GM18499 (cell line): Measurements from ENCODE around the gene SCRN2.

Source experiments
- ATAC-seq: cut with Tn5 transposase; IDR thresholded peaks from one replicate; pipeline ENCODE4 v1.9.1; 2021; ENCODE audit warnings: moderate number of reproducible peaks; ENCODE audit not compliant: insufficient read depth, unreplicated experiment

The SCRN2 gene

DNA sequence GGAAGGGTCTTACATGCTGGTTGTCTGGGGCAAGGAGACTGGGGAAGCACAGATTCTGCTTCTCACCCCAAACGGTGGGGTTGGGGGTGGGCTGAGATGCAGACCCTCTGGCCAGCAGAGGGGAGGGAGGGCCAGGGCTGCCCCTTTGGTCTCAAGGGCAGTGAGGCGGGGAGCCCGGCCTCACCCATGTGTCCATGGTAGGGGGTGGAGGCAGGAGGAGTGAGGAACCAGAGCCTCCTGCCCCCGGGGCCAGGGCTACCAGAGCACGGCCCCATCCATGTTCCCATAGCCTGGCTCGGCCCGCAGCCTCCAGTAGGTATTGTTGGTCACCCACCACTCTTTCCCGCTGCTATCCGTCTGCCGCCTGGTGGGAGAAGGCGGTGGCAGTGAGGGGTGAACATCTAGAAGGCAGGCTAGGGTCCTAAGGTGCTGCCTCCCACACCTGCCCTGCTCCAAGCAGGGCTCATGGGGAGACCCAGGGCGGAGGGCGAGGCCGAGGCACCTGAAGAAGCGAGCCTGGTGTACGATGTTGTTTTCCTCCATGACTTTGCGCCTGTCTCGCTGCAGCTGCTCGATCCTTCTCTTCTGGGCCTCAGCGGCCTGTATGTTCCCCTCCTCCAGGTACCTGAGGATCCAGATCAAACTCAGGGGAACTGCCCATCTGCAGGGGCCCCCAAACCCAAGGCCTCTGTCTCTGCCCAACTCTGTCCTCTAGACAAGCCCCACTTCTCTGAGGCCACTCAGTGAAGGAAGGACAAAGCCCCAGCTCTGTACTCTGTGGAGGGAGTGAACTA lies 32.8 kb downstream of the SCRN2 start:
- ATAC-seq: no peak

- ATAC-seq: no peak
Measured at GRCh38 chr17:47807421-47807820, 33.7 kb downstream of the SCRN2 start.

DNA sequence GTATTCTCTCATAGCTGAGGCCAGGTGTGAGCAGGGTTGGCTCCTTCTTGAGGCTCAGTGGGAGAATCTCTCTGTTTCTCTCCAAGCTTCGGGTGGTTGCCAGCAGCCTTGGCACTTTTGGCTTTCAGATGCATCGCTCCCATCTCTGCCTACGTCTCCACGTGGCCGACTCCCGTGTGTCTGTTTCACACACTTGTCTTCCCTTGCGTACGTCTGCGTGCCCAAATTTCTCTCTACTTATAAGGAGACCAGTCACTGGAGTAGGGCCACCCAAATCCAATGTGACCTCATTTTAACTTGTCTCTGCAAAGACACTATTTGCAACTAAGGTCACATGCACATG lies 34.2 kb downstream of the SCRN2 start:
- no peak for ATAC-seq

- ATAC-seq: no peak
Measured at GRCh38 chr17:47806026-47806912, 34.8 kb downstream of the SCRN2 start.

DNA sequence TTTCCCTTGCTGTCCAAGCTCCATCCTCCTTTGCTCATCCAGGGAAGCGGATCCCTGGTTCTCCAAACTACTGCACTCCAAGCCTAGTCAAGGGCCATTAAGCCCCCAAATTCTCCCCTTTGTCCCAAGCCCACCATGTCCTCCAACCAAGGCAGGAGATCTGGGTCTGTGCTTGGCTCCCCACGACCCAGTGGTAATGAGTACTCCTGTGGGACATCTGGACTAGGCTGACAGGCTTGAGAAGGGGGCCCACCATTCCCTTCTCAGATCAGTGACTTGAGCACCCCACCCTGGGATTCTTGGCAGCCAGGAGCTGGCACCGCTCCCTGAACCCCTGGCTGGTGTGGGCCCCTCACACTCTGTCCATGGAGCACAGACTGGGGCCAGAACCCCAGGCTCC lies 36.6 kb downstream of the SCRN2 start:
- no peak for ATAC-seq

GRCh38 chr17:47803751-47804150 lies 37.3 kb downstream of the SCRN2 start:
- no peak for ATAC-seq

GRCh38 chr17:47803201-47803600 lies 37.9 kb downstream of the SCRN2 start:
- no peak for ATAC-seq

DNA sequence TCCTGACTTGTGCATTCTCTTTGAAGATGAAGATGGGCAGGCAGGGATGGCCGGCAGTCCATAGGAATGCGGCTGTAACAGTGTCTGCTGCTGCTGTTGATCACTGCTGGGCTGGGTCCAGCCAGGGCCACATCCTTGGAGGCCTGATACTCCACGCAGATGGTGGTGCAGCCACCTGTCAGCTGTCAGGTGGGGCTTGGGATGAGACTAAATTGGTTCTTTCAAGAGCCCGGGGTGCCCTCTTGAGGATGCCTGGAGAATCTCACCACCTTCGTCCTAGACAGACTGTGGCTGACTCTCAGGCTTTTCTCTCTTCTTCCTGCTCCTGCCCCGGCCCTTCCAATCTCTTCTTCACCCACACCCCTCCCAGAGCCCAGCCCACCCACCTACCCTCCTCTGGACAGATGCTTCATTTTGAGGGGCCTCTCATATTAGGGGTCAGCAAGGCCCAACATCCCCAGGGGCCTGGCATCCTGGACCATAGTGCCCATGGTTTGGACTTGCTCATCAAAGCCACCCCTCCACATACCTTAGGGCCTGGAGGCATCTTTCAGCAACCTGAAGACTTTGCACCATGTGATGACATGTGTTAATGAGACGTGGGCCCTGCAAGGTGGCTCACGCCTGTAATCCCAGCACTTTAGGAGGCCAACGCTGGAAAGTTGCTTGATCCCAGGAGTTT lies 38.6 kb downstream of the SCRN2 start:
- no peak for ATAC-seq

DNA sequence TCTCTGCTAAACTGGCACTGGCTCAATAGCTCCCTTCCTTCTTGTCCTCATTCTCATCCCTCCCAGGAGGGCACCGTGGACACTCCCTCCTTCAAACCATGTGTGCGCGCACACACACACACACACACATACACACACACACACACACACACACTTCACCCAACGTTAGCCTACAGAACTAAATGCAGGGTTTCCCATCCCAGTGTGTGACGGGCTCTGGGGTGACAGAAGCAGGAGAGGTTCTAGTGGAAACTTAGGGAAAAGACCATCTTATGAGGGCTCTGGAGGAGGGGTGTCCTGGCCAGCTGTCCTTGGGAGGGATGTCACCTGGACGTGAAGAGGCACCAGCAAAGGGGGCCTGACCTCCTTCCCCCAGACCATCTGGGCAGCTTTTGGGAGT lies 39.2 kb downstream of the SCRN2 start:
- no peak for ATAC-seq

DNA sequence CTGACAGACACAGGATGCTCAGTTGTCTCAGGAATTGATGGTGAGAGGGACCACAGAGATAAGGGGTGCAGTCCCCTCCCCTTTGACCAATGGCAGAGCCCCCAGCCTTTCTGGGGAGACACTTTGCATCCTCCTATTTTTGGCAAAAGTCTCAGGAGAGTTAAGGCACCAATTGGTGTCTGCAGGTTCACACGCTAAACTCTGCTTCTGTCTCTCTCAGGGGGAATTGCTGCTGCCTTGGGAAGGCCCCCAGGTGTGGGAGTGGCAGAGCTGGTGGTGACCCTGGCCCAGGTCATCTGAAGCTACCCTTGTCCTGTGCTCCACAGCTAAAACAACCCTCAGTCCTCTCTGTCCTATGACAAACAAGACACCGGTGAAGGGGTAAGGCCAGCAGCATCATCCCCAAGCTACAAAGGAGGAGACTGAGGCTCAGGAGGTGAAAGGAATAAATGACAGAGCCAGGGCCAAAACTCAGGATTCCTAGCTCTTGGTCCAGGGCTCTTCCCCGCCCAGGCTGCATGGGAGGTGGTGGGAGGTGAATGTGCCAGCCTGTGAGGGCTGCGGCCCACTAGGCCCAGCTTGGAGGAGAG lies 39.8 kb downstream of the SCRN2 start:
- ATAC-seq: no peak

- no peak for ATAC-seq
Measured at GRCh38 chr17:47800686-47801085, 40.4 kb downstream of the SCRN2 start.

GRCh38 chr17:47797797-47798196 lies 43.3 kb downstream of the SCRN2 start:
- no peak for ATAC-seq

GRCh38 chr17:47792979-47793378 lies 48.1 kb downstream of the SCRN2 start:
- no peak for ATAC-seq

- ATAC-seq: no peak
Measured at GRCh38 chr17:47792457-47792856, 48.6 kb downstream of the SCRN2 start.

GRCh38 chr17:47791025-47791424 lies 50.0 kb downstream of the SCRN2 start:
- no peak for ATAC-seq

DNA sequence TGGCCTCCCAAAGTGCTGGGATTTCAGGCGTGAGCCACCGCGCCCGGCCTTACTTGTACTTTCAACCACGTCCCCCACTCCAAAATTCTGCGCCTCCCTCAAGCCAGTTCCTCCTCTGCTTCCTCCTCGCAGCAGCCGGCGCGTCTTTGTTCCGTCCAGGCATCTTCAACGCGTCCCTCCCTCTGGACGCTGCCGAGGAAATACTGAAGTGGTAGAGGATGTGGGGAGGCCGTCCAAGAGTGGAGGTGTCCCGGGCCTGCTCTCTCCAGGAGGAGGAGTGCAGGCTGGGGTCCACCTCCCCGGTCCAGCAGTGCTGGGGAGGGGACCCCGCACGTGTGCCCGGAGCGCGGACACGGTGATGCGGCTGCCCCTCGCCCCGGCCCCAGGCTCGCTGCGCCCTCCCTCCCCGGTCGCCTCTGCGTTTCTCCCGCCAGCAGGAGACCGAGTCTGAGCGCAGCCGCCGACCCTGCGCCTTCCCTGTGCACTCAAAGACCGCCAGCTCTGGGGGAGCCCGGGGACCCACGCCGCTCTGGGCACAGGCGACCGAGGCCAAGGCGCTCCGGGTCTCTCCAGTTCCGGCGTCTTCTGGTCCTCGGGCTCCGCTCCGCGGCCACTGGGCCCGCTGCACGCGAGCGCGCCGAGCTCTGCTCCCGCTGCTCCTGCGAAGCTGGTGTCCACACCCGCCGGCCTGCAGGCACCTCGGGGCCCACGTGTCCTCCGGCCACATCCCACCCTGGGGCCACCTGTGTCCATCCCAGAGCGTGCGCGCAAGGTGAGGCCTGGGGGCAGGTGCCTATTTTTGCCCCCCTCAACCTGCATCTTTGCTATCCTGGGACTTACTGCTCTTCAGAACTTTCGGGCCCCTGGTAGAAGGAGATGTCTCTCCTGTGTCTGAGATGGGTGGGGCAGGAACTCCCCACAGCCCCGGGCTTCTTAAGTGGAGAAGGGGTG lies 51.2 kb downstream of the SCRN2 start:
- no peak for ATAC-seq
